T-helper 2 cell treated with Interferon-gamma antibody and Interleukin-4, amounts not matched to agents 100 ng/mL and 5 ng/mL, for 36 hours (primary cell): Measurements from ENCODE around the gene SBSN. TPM values are rescaled to one million over a fixed set of nuclear protein-coding genes. Genes with fewer than 3 reads are reported as not detected.

Experiments used
- intact Hi-C: fragments of 100-400 bp; cut with micrococcal nuclease; formaldehyde crosslinking; loops from one replicate; pipeline ENCODE4 v1.15.1; 2023
- total RNA-seq: library from RNA; stranded (reverse); gene quantifications from 2 replicates; pipeline ENCODE4 v1.2.3, GENCODE V29; 2022

Gene SBSN, protein sequence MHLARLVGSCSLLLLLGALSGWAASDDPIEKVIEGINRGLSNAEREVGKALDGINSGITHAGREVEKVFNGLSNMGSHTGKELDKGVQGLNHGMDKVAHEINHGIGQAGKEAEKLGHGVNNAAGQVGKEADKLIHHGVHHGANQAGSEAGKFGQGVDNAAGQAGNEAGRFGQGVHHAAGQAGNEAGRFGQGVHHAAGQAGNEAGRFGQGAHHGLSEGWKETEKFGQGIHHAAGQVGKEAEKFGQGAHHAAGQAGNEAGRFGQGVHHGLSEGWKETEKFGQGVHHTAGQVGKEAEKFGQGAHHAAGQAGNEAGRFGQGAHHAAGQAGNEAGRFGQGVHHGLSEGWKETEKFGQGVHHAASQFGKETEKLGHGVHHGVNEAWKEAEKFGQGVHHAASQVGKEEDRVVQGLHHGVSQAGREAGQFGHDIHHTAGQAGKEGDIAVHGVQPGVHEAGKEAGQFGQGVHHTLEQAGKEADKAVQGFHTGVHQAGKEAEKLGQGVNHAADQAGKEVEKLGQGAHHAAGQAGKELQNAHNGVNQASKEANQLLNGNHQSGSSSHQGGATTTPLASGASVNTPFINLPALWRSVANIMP
- total RNA-seq: not detected in 2 replicates

DNA sequence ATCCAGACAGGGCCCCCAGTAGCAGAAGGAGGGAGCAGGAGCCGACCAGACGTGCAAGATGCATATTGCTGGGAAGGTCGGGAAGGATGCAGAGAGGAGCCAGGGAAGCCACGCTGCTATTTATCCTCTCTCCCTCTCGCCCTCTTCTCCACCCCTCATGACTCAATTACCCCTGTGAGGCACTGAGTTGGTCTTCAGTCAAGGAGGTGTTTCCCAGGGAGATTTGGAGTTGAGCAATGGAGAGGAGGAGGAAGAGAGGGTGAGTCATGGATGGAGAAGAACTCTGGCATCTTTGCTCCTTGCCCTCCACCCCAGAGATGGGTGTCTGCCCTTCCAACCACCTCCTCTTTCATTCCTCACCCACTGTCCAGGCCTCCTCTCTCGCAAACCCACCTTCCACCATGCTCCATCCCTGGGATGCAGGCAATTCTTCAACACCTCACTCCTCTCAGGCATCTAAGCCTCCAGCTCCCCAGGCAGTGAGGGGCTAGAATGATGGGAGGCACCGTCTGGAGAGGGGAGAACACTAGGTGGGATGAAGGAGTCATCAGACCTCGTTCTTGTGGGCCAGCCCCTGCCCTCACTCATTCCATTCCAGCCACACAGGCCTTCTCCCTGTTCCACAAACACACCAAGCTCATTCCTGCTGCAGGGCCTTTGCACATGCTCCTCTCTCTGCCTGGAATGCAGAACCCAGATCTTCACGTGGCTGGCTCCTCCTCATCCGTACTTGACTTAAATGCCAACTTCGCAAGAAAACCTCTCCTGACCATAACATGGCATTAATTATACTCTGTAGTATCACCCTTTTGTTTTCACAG lies at the start of gene SBSN:
SBSN (minus strand) TSS at position 94 of the 821 bp plus-strand sequence; CDS start at position 64, 30 bp downstream.
- intact Hi-C loops: no loop called here

DNA sequence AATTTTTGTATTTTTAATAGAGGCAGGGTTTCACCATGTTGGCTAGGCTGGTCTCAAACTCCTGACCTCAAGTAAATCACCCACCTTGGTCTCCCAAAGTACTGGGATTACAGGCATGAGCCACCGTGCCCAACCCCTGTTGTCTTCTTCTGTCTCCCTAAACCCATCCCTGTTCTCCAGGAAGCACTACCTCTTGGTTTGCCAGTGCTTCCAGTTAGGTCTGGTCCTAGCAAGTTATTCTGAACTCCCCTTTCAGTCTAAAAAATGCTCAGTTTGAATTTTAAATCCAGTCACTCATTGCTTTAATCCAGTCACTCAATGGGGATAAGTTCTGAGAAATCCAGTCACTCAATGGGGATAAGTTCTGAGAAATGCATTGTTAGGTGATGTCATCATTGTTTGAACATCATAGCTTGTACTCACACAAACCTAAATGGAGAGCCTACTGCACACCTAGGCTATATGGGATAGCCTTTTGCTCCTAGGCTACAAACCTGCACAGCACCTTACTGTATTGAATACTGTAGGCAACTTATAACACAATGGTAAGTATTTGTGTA lies 43.4 kb upstream of the SBSN start:
- intact Hi-C loops: no loop called here

DNA sequence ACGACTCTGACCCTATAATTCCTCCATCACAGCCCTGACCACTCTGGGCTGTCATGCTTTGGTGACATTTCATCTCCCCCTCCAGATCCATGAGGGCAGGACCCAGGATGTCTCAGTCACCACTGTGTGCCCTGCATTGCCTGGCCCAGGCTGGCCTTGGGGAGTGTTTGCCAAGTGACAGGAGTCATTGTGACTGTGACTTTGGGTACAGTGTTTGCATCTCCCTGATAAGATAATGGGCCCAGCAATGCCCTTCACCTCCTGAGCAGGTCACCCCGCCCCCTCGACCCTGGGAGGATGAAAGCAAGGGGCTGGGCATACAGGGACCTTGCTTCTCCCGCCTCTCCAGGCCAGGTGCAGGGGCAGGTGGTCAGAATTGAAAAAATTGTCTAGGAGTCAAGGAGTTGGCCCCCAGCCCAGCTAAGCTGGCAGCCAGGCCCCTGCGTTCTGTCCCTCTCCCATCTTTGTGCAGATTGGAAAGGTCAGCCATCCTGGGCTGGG lies 41.2 kb upstream of the SBSN start:
- intact Hi-C loops: no loop called here

DNA sequence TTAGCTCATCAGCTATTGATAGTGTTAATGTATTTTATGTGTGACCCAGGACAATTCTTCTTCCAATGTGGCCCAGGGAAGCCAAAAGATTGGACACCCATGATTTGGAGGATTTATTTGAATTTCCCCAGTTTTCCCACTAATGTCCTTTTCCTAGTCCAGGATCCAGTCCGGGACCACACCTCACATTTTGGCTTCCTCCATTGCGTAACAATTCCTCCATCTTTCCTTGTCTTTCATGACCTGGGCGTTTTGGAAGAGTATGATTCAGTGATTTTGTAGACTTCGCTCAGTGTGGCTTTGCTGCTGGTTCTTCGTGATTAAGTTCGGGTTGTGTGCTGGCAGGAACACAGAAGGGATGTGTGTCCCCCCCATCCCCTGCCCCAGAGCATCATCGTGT lies 38.6 kb upstream of the SBSN start:
- intact Hi-C loops: no loop called here

DNA sequence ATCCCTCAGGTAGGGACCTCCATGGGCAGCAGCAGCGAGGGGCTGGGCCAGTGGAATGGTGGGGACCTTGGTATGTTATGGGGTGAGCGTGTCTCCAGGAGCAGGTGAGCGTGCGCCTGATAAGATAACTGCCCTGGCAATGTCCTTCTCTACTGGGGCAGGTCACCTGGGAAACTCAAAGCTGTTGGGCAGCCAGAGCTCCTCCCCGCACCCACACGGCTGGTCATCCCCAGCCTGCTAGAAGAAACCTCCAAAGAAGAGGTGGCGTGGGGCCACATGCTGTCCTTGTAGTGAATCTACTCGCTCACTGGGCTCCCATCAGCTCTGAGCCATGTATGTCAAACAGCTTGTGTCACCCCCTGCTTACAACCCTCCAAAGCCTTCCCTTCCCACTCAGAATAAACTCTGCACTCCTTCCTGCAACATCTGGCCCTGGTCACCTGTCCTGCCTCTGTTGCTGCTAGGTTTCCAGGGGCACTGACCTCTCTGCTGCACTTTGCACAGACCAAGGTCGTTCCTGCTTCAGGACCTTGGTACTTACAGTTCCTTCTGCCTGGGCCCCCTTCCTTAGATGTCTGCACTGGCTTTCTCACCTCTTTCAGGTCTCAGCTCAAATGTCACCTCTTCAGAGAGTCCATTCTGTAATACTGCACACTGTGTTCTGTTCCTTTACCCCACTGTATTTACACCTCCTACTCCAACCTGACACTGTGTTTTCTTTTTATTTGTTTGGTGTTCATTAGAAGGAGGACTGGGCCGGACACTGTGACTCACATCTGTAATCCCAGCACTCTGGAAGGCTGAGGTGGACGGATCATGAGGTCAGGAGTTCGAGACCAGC lies 37.1 kb upstream of the SBSN start:
- intact Hi-C loops: no loop called here

DNA sequence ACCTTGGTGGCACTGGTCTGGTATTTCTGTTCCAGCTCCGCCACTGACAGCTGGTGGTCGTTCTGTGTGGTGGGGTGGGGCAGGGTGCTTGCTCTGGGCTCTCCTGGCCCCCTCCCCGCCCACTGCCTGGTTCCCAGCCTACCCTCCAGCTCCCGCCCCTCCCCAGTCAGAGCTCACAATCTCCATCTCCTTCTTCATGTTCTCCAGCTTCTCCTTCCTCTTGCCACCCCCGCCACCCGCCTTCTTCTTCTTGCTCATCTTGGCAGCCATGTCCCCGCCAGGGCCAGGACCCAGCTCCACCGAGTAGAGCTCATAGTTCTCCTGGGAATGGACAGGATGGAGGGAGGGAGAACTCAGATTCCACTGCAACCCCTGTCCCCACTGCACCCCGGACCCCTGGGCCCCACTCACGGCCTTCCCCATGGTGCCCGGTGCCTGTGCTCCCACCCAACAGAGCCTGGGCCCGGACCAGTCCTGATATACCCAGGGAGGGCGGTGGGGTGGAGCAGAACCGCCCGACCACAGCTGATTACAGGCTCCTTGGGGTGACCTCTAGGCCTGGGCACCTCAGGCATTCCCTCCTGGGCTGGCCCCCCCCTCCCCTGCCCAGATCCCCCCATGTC lies 35.2 kb upstream of the SBSN start, which contains the start of gene ATP4A:
ATP4A (minus strand) TSS at position 452 of the 623 bp plus-strand sequence; CDS start at position 423, 29 bp downstream.
- intact Hi-C loops: no loop called here

DNA sequence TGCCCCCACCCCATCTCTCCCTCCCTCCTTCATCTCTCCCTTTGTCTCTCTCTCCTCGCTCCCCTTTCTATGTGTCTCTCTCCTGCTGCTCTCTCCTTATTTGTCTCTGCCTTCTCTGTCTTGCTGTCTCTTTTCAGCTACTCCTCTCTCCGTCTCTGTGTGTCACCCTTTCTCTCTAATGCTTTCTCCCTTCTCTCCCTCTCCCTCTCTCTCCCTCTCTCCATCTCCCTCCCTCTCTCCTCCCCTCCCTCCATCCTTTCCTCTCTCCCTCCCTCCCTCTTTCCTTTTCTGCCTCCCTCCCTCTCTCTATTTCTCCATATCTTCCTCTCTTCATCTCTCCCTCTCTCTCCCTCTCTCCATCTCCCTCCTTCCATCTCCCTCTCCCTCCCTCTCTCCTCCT lies 34.7 kb upstream of the SBSN start:
- intact Hi-C loops: no loop called here

DNA sequence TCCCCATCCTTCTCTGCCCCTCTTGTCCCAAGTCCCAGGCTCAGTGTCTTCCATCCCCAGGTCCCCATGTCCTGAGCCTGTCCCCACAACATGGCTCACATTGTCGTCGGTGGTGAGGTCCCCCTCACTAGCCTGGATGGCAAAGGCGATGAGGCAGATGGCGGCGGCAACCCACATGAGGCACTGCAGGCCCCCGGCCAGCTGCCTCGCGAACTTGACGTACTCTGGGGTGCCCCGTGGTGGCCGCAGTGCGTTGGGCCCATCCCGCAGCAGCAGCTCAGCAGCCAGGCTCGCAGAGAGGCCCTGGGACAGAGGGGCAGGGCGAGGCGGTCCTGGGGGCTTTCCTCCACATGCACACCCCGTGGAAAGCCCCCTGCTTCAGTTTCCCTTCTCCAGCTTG lies 34.2 kb upstream of the SBSN start:
- intact Hi-C loops: no loop called here

DNA sequence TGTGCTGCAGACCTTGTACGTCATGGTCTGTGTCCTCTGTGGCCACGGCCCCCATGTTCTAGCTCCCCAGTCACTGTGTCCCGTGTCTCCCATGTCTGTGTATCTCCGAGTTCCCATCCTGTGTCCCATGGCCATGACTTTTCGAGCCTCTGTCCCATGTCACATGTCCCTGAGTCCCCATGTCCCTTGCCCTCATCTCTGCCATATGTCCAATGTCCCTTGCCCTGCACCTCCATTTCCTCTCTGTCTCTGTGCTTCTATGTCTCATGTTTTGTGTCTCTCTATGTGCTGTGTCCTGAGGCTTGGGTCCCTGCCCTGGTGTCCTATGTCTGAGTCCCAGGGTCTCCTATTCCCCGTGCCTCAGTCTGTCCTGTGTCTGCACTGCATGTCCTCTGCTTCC lies 33.3 kb upstream of the SBSN start:
- intact Hi-C loops: no loop called here

DNA sequence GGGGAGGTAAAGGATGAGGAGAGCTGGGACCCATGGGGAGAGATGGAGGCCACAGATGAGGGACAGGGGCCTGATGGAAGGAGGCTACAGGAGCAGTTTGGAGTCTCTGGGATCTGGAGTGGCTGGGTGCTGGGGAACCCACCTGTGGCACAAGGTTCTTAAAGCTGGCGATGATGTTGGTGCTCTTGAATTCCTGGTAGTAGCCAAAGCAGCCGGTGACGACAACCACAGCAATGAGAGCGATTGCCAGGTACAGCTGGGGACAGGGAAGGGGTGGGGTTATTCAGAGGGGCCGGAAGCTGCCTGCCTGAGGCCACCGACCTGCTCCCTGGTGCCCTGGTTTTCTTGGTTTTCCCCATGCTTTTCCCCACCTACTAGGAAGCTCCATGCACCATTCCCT lies 32.6 kb upstream of the SBSN start:
- intact Hi-C loops: no loop called here

DNA sequence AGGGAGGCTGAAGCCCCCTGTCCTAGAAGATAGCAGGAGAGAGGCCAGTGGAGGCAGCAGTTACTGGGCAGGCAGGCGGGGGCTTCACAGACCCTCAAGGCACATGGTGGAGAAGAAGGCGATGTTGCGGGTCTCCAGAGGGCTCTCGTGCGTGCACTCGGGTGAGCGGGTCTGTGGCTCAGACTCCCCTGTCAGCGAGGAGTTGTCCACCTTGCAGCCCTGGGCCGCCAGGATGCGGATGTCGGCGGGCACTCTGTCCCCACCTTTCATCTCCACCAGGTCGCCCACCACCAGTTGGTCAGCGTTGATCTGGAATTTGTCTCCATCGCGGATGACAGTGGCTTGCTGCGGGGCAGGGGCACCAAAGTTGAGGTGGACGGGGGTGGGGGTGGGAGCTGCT lies 32.2 kb upstream of the SBSN start:
- intact Hi-C loops: no loop called here

DNA sequence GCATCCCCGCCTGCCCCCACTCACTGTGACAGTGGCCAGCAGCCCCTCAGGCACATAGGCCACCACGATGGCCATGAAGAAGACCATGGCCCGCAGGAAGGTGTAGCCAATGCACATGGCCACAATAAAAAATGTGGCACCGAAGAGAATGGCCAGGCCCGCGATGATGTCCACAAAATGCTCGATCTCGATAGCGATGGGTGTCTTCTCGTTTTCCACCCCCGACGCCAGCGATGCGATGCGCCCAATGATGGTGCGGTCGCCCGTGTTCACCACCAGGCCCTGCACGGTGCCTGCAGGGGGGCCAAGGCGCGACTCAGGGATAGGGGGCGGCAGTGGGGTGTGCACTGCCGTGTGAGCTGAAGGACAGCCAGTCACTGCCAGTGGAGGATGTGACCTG lies 31.7 kb upstream of the SBSN start:
- intact Hi-C loops: no loop called here

DNA sequence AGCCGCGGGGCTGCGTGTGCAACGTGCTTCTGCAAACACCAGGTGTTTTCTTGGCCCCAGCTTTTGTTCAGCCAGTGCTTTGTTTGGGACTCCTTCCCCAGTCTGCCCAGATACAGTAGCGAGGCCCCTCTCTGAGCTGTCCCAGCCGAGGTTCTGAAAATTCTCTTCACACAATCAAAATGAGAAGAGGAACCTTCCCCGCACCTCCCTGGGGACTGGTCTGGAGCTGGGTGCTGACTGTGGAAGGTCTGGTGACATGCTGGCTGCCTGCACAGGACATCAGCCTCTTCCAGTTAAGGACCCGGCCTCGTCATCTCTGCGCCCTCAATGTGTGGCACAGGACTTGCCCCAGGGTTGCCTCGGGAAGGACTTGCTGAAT lies 31.2 kb upstream of the SBSN start:
- intact Hi-C loops: no loop called here

DNA sequence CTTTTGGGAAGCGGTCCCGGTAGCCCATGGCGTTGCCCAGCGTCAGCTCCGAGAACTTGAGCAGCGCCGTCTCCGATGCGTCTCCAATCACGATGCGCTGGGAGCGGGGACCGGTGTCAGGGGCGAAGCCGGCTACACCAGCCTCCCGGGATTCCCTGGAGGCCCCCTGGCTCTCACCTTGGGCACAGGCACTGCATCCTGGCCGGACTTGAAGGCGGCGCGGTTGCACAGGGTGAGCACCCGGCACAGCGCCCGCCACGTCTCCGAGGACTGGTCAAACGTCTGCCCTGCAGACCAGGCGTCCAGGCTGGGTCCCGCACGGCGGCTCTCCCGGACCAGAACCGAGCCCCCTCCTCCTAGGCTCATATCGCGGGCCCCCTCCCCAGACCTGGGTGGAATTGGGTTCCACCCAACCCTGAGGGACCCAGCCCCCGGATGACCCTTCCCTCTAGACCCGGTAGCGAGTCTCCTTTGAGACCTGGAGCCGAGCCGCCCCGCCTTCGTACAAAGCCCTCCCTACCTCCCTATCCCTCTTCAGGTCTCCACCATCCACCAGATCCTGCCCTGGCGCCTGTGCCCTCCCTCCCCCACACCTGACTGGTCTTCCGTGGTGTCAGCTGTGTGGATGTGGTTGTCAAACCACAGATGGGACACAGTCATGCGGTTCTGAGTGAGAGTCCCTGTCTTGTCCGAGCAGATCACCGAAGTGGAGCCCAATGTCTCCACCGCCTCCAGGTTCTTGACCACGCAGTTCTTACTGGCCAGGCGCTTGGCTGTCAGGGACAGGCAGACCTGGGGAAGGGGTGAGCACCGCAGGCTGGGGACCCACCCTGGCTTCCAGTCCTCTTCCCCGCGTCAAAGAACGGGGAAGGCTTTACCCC lies 30.5 kb upstream of the SBSN start:
- intact Hi-C loops: no loop called here

DNA sequence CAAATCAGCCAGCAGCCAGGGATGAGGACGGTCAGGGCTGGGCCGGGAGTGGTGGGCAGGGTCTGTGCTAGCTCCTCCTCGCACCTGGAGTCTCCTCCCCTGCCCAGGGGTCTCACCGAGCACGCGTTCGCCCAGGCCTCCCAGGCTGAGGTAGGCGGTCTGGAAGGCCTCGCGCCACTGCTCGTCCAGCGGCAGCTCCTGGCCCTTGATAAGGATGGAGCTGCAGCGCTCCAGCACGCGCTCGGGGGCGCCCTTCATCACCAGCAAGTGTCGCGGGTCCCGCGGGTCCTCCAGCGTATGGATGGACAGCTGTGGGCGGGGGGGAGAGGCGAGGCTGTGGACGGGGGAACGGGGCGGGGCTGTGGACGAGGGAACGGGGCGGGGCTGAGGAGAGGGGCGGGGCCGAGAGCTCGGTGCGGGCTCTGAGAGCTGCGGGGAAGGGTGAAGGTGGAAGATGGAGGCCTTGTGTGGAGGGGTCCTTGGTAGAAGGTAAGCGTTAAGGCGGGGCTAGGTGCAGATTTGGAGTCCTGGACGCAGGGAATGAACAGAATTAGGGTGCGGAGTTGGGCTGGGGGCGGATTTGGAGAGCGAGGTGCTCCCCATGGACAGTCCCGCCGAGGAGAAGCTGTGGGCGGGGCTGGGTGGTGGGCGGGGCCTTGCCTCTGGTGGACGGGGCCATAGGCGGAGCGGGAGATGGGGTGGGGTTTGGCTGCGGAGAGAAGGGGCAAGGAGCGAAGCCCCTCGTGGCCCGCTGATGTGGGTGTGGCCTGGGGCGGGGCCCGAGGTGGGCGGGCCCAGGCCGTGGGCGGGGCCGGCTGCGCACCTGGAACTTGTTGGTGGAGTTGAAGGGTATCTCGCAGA lies 29.7 kb upstream of the SBSN start:
- intact Hi-C loops: no loop called here

DNA sequence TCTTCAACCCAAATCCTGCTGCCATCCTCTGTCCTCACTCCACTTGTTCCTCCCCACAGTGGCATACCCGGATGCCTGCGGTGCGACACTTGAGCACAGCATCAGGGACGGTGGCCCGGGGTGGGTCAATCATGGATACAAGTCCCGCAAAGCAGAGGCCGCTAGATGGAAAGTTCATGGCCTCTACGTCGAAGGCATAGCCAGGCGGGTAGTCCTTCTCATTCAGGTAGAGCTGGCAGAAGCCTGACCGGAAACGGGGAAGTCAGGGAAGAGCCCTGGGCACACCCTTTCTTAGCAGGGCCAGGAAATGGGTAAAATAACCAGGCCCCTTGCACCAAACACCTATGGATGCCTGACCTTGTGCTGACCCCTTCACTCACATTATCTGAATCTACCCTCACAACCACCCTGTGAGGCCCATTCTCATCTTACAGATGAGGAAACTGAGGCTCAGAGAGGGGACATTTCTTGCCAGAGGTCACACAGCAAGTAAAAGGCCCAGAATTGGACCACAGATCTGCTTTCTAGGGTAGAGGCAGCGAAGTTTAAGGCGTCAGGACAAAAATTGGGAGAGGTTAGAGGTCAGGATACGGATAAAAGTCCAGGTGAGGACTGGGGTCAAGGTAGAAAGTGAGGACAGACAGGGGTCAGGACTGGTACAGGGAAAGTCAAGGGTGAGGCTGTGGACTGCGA lies 28.9 kb upstream of the SBSN start:
- intact Hi-C loops: no loop called here

DNA sequence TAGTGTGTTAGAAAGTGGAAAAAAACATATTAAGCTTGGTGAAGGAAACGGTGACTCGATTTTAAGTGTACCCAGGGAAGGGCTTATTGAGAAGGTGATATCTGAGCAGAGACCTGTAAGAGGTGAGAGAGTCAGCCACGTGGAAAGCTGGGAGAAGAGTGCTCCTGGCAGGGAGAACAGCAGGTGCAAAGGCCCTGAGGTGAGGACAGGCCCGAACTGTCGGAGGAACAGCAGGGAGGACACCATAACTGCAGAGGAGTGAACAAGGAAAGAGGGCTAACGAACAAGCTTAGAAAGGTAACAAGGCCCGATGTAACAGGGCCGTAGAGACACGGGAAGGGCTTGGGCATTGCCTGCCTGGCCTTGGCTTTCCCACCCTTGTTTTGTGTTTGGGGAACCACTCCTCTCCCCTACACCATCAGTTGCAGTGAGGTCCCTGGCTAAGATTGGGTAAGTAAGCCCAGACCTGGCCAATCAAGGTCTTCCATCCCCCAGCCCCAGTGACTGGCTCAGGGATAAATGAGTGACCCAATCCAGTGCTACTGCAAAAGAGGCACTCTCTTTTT lies 28.0 kb upstream of the SBSN start:
- intact Hi-C loops: no loop called here
